ENCODE measurements around the gene UBAP2. TPM values are rescaled to one million over a fixed set of nuclear protein-coding genes. Genes with fewer than 3 reads are reported as not detected.

UBAP2 gene
- total RNA-seq, 3 donors from 2014 or later: 33.9 to 39.1 (median 35.9) TPM

DNA sequence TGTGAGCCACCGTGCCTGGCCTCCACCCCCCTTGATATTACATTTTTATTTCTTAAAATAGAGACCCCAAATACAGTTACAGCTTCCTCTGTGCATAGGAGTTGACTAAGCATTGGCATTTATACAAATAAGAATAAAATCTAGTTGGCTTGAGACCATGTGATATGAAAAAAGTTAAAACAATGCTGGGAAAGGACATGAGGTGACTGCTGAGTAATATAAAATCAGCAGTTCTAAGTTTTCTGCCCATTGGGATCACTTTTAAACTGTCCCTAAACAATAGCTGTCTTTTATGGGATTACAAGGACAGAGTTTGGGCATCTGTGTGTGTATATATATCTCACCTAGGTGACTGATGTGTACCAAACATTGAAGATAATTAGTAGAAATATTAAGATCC lies 135.1 kb downstream of the UBAP2 start:
- Histone ChIP-seq H3K4me1 (ENCODE audit: low read depth) (no peaks in the 10 kb centered on the region), H3K36me3 (ENCODE audit: low read depth) (no peaks in the 10 kb centered on the region)
- no peak for ATAC-seq

GRCh38 chr9:33908749-33909148 lies 139.9 kb downstream of the UBAP2 start:
- no peaks in the 10 kb centered on the region for H3K9me3 ChIP-seq
- no peak for ATAC-seq
- intact Hi-C loops (cut with DNase I, micrococcal nuclease): no loop called here
- TF ChIP-seq, protein P1, sequence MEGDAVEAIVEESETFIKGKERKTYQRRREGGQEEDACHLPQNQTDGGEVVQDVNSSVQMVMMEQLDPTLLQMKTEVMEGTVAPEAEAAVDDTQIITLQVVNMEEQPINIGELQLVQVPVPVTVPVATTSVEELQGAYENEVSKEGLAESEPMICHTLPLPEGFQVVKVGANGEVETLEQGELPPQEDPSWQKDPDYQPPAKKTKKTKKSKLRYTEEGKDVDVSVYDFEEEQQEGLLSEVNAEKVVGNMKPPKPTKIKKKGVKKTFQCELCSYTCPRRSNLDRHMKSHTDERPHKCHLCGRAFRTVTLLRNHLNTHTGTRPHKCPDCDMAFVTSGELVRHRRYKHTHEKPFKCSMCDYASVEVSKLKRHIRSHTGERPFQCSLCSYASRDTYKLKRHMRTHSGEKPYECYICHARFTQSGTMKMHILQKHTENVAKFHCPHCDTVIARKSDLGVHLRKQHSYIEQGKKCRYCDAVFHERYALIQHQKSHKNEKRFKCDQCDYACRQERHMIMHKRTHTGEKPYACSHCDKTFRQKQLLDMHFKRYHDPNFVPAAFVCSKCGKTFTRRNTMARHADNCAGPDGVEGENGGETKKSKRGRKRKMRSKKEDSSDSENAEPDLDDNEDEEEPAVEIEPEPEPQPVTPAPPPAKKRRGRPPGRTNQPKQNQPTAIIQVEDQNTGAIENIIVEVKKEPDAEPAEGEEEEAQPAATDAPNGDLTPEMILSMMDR (IDR thresholded peaks at IDR 0.05): no peak
- DNase-seq: no peak
- no peak overlapping the region for H3K4me3 ChIP-seq
- H3K4me1 ChIP-seq (ENCODE audit: low read depth): no peaks in the 10 kb centered on the region
- no peaks in the 10 kb centered on the region for H3K36me3 ChIP-seq (ENCODE audit: low read depth)

More for the DNA sequence above, 135.1 kb downstream of the UBAP2 start:
- no peak overlapping the region for H3K4me3 ChIP-seq
- TF ChIP-seq, protein P1 (IDR thresholded peaks at IDR 0.05): no peak
- no peak for DNase-seq
- H3K9me3 ChIP-seq: no peaks in the 10 kb centered on the region
- intact Hi-C loops (cut with DNase I, micrococcal nuclease): no loop called here

DNA sequence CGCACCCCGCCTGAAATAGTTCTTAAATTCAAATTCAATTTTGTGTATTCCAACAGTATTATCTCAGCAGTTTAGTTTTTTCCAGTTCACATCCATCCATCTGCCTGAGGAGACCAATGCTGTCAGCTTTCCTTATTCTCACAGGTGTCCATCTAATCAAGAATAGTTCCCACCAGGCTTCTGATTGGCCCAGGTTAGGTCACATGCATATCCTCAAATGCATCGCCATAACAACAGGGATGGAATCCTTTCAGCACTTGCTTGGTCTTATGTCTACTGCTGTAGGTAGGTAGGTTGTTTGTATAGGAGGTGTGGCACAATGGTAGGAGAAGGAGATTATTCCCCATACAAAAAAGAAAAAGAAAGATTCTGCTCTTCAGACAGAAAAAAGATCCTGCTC lies 140.6 kb downstream of the UBAP2 start:
- H3K36me3 ChIP-seq (ENCODE audit: low read depth): no peaks in the 10 kb centered on the region
- DNase-seq (no peak), ATAC-seq (peak; percentile 43)
- TF ChIP-seq, protein P1 (IDR thresholded peaks at IDR 0.05): no peak
- H3K4me3 ChIP-seq: no peak overlapping the region
- intact Hi-C loops (cut with DNase I, micrococcal nuclease): no loop called here
- H3K4me1 ChIP-seq (ENCODE audit: low read depth): no peaks in the 10 kb centered on the region
- no peaks in the 10 kb centered on the region for H3K9me3 ChIP-seq

- DNase-seq (no peak), ATAC-seq (no peak)
- intact Hi-C loops (cut with DNase I, micrococcal nuclease): no loop called here
- no peaks in the 10 kb centered on the region for H3K36me3 ChIP-seq (ENCODE audit: low read depth)
- no peaks in the 10 kb centered on the region for H3K9me3 ChIP-seq
- TF ChIP-seq, protein P1 (IDR thresholded peaks at IDR 0.05): no peak
- no peaks in the 10 kb centered on the region for H3K4me1 ChIP-seq (ENCODE audit: low read depth)
- no peak overlapping the region for H3K4me3 ChIP-seq
Measured at GRCh38 chr9:33907347-33907746, 141.3 kb downstream of the UBAP2 start.

DNA sequence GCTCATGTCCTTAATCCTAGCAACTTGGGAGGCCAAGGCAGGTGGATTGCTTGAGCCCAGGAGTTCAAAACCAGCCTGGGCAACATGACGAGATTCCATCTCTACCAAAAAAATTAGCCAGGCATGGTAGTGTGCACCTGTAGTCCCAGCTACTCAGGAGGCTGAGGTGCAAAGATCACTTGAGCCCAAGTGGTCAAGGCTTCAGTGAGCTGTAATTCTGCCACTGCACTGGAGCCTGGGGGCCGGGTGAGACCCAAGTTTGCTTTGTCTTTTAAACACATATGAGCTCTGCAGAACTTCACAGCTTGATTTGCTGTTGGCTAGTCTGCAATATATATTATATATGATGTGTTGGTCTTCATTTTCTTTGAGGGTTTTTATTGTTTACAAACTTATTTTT lies 141.9 kb downstream of the UBAP2 start:
- intact Hi-C loops (cut with DNase I, micrococcal nuclease): no loop called here
- DNase-seq: no peak
- no peaks in the 10 kb centered on the region for H3K9me3 ChIP-seq
- H3K36me3 ChIP-seq (ENCODE audit: low read depth): no peaks in the 10 kb centered on the region
- H3K4me1 ChIP-seq (ENCODE audit: low read depth): no peaks in the 10 kb centered on the region
- no peak for ATAC-seq
- no peak overlapping the region for H3K4me3 ChIP-seq
- TF ChIP-seq, protein P1 (IDR thresholded peaks at IDR 0.05): no peak

DNA sequence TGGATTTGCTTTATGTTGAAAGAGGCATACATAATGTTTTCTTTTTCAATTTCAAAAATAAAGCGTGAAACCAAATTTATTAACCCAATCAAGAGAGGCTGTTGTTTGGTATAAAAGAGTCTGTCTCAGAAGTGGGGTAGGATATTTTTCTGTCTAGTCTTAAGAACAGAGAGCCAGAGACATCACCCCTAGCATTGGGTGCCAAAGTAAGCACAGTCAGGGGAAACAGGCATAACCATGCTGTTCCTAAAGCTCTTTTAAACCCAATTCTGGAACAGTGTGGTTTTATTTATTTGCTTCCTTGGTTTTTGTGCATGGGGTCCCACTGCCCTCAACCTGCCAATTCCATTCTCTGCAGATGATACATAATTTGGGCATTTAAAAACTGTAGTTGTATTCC lies 143.6 kb downstream of the UBAP2 start:
- H3K4me3 ChIP-seq: no peak overlapping the region
- H3K4me1 ChIP-seq (ENCODE audit: low read depth): no peaks in the 10 kb centered on the region
- no peaks in the 10 kb centered on the region for H3K36me3 ChIP-seq (ENCODE audit: low read depth)
- DNase-seq (no peak), ATAC-seq (no peak)
- intact Hi-C loops (cut with DNase I, micrococcal nuclease): no loop called here
- TF ChIP-seq, protein P1 (IDR thresholded peaks at IDR 0.05): no peak
- H3K9me3 ChIP-seq: no peaks in the 10 kb centered on the region

Measured in mucosa of descending colon (tissue), 3 donors.